Aorta (tissue), 5 donors: Measurements from ENCODE around the gene LRP1B. TPM values are rescaled to one million over a fixed set of nuclear protein-coding genes. Genes with fewer than 3 reads are reported as not detected.

ENCODE experiments used
- ATAC-seq: fragments of 200-7000 bp; cut with Tn5 transposase; one replicate; pipeline ENCODE4 v1.9.1; 2022; ENCODE audit warnings: moderate library complexity; ENCODE audit not compliant: low FRiP score
- DNase-seq, 2 donors: peaks; one replicate each; pipeline ENCODE4 v3.0.0-alpha.2; 2020
- H3K27ac ChIP-seq, 2 donors: one replicate each; pipeline ENCODE4 v1.5.1; 2013; ENCODE audit warnings: low read length in 2 of 2, mild to moderate bottlenecking in 2 of 2, moderate library complexity in 2 of 2, control low read depth in 1 of 2, inconsistent platforms in 1 of 2, low read depth in 1 of 2
- H3K27me3 ChIP-seq, 2 donors: one replicate each; pipeline ENCODE4 v1.6.1; 2013; ENCODE audit warnings: control low read depth in 1 of 2, low read length in 1 of 2, mild to moderate bottlenecking in 1 of 2, moderate library complexity in 1 of 2; ENCODE audit not compliant: insufficient read depth in 2 of 2, control insufficient read depth in 1 of 2
- H3K36me3 ChIP-seq, 2 donors: one replicate each; pipeline ENCODE4 v1.6.1; 2013; ENCODE audit warnings: control low read depth in 1 of 2, low read length in 1 of 2, mild to moderate bottlenecking in 1 of 2; ENCODE audit not compliant: insufficient read depth in 2 of 2, control insufficient read depth in 1 of 2
- H3K4me1 ChIP-seq, 2 donors: one replicate each; pipeline ENCODE4 v1.6.1; 2013; ENCODE audit warnings: low read length in 2 of 2, control low read depth in 1 of 2, mild to moderate bottlenecking in 1 of 2, moderate library complexity in 1 of 2; ENCODE audit not compliant: insufficient read depth in 2 of 2, control insufficient read depth in 1 of 2
- H3K4me3 ChIP-seq, 2 donors: one replicate each; pipeline ENCODE4 v1.5.1; 2013; ENCODE audit warnings: low read length in 2 of 2, control low read depth in 1 of 2, mild to moderate bottlenecking in 1 of 2
- H3K9me3 ChIP-seq: one replicate; pipeline ENCODE4 v1.6.1; 2013; ENCODE audit warnings: mild to moderate bottlenecking, low read length; ENCODE audit not compliant: control insufficient read depth
- WGBS, 2 donors: extraction: QIAGEN DNeasy Blood & Tissue Kit; methylation state at CpG; one replicate each; pipeline ENCODE4 v1.1.7; 2013; 5-methylcytosine and 5-hydroxymethylcytosine counted together
- intact Hi-C, 2 donors: fragments of 100-400 bp; cut with DNase I; formaldehyde crosslinking; loops; one replicate each; pipeline versions ENCODE4 v1.14.2 to v1.15.0; 2022
- polyA plus RNA-seq, 2 donors: library from polyadenylated mRNA; stranded (reverse); fragments of 200-250 nt; gene quantifications; one replicate each; pipeline ENCODE4 v1.2.3, GENCODE V29; 2013
- total RNA-seq, 2 donors: library from RNA; stranded (reverse); fragmentation: NEBNext Ultra II Directional; extraction: Animal tissue kit (Norgen Biotek cat#: 25700); gene quantifications; one replicate each; pipeline ENCODE4 v1.2.1, GENCODE V29; 2021
- donor health status: healthy with polysubstance abuse.
- donor health status: Bipolar disorder and iron deficiency.
- donor health status: DM: no; HTN: no; CAD: no.
- donor health status: DM: no; HTN: no; CAD: no.
- donor health status: DM: yes; HTN: yes; CAD: no.

The LRP1B gene
- total and polyA plus RNA-seq, 4 donors, result 0.33 to 0.94 TPM; not detected in 2

GRCh38 chr2:141697035-141697434 lies 433.8 kb downstream of the LRP1B start:
- no peaks in the 10 kb centered on the region for H3K36me3 ChIP-seq
- H3K27me3 ChIP-seq, result no peaks in the 10 kb centered on the region
- 53 to 54% methylated on average over 3 of the region's 3 CpGs for WGBS, 2 donors
- DNase-seq (no peak), ATAC-seq (no peak)
- intact Hi-C loops, result no loop called here
- no peak overlapping the region for H3K4me3 ChIP-seq
- H3K4me1 ChIP-seq, result no peaks in the 10 kb centered on the region
- H3K9me3 ChIP-seq, result no peaks in the 10 kb centered on the region
- H3K27ac ChIP-seq, result no peak overlapping the region

GRCh38 chr2:141694180-141694579 lies 436.6 kb downstream of the LRP1B start:
- Histone ChIP-seq H3K27ac (no peak overlapping the region), H3K27me3 (no peaks in the 10 kb centered on the region), H3K36me3 (no peaks in the 10 kb centered on the region), H3K4me1 (no peaks in the 10 kb centered on the region), H3K9me3 (no peaks in the 10 kb centered on the region), H3K4me3 (no peak overlapping the region)
- ATAC-seq (no peak), DNase-seq (no peak)
- 94 to 95% methylated on average over 2 of the region's 2 CpGs for WGBS, 2 donors
- intact Hi-C loops, result no loop called here

- no peak overlapping the region for H3K4me3 ChIP-seq
- intact Hi-C loops, result no loop called here
- ATAC-seq (no peak), DNase-seq (no peak)
- no peaks in the 10 kb centered on the region for H3K4me1 ChIP-seq
- no peaks in the 10 kb centered on the region for H3K9me3 ChIP-seq
- WGBS, 2 donors, result 90 to 95% methylated on average over 2 of the region's 2 CpGs
- H3K36me3 ChIP-seq, result no peaks in the 10 kb centered on the region
- no peak overlapping the region for H3K27ac ChIP-seq
- no peaks in the 10 kb centered on the region for H3K27me3 ChIP-seq
These were observed 438.0 kb downstream of the LRP1B start for GRCh38 chr2:141692829-141693228.

GRCh38 chr2:141676139-141676538 lies 454.7 kb downstream of the LRP1B start:
- Histone ChIP-seq H3K9me3 (peaks cover 2% of the 10 kb centered on the region), H3K36me3 (no peaks in the 10 kb centered on the region), H3K4me1 (no peaks in the 10 kb centered on the region), H3K27ac (no peak overlapping the region), H3K27me3 (no peaks in the 10 kb centered on the region), H3K4me3 (no peak overlapping the region)
- DNase-seq (no peak), ATAC-seq (no peak)
- intact Hi-C loops, result no loop called here
- WGBS, 2 donors, result 79 to 85% methylated on average over 2 of the region's 2 CpGs

- no peaks in the 10 kb centered on the region for H3K27me3 ChIP-seq
- no peaks in the 10 kb centered on the region for H3K36me3 ChIP-seq
- no peaks in the 10 kb centered on the region for H3K4me1 ChIP-seq
- intact Hi-C loops, result no loop called here
- no peak for DNase-seq
- H3K27ac ChIP-seq, result no peak overlapping the region
- ATAC-seq, result no peak
- H3K4me3 ChIP-seq, result no peak overlapping the region
- H3K9me3 ChIP-seq, result no peaks in the 10 kb centered on the region
These were observed 464.6 kb downstream of the LRP1B start for GRCh38 chr2:141666191-141666590.

GRCh38 chr2:141660232-141660631 lies 470.6 kb downstream of the LRP1B start:
- Histone ChIP-seq H3K27ac (no peak overlapping the region), H3K36me3 (no peaks in the 10 kb centered on the region), H3K9me3 (no peaks in the 10 kb centered on the region), H3K4me3 (no peak overlapping the region), H3K4me1 (no peaks in the 10 kb centered on the region), H3K27me3 (no peaks in the 10 kb centered on the region)
- intact Hi-C loops, result no loop called here
- WGBS, 2 donors, result 84 to 89% methylated on average over 8 of the region's 8 CpGs
- peak; percentile 41 for ATAC-seq
- peak in 1 of 2 donors; percentile 15 for DNase-seq

- Histone ChIP-seq H3K4me1 (no peaks in the 10 kb centered on the region), H3K4me3 (no peak overlapping the region), H3K27ac (no peak overlapping the region), H3K27me3 (no peaks in the 10 kb centered on the region), H3K9me3 (no peaks in the 10 kb centered on the region), H3K36me3 (no peaks in the 10 kb centered on the region)
- no peak for ATAC-seq
- DNase-seq, result no peak
- intact Hi-C loops, result no loop called here
- WGBS, 2 donors, result 67 to 90% methylated on average over 1 of the region's 1 CpG
These were observed 476.5 kb downstream of the LRP1B start for GRCh38 chr2:141654311-141654710.

GRCh38 chr2:141653184-141653583 lies 477.6 kb downstream of the LRP1B start:
- no peaks in the 10 kb centered on the region for H3K27me3 ChIP-seq
- no peaks in the 10 kb centered on the region for H3K36me3 ChIP-seq
- H3K4me3 ChIP-seq, result no peak overlapping the region
- H3K4me1 ChIP-seq, result no peaks in the 10 kb centered on the region
- DNase-seq, result no peak
- no peaks in the 10 kb centered on the region for H3K9me3 ChIP-seq
- intact Hi-C loops, result no loop called here
- no peak for ATAC-seq
- WGBS, 2 donors, result 82 to 84% methylated on average over 2 of the region's 2 CpGs
- H3K27ac ChIP-seq, result no peak overlapping the region

GRCh38 chr2:141652308-141652707 lies 478.5 kb downstream of the LRP1B start:
- intact Hi-C loops, result no loop called here
- no peaks in the 10 kb centered on the region for H3K36me3 ChIP-seq
- H3K27me3 ChIP-seq, result no peaks in the 10 kb centered on the region
- H3K9me3 ChIP-seq, result no peaks in the 10 kb centered on the region
- no peaks in the 10 kb centered on the region for H3K4me1 ChIP-seq
- DNase-seq, result no peak
- no peak for ATAC-seq
- no peak overlapping the region for H3K4me3 ChIP-seq
- H3K27ac ChIP-seq, result no peak overlapping the region
